Upper lobe of left lung (tissue), 6 donors: ENCODE data around the gene KLK14. TPM values are rescaled to one million over a fixed set of nuclear protein-coding genes. Genes with fewer than 3 reads are reported as not detected.
A peak's percentile ranks its signal among the peaks of the same experiment; 100 is the strongest.

ENCODE experiments used
- ATAC-seq, 2 donors: fragments of 200-7000 bp; cut with Tn5 transposase; one replicate each; pipeline ENCODE4 v1.9.1; 2022; ENCODE audit warnings: mild to moderate bottlenecking in 2 of 2, moderate library complexity in 2 of 2; ENCODE audit not compliant: low FRiP score in 2 of 2
- DNase-seq, 2 donors: peaks; one replicate each; pipeline ENCODE4 v3.0.0-alpha.2; 2019 to 2020
- H3K27ac ChIP-seq, 4 donors: fragments of 200-600 bp; sonication (generic); one replicate each; pipeline ENCODE4 v1.5.1; 2016 to 2019
- H3K27me3 ChIP-seq, 4 donors: fragments of 200-600 bp; sonication (generic); one replicate each; pipeline ENCODE4 v1.5.1; 2017 to 2019
- H3K36me3 ChIP-seq, 4 donors: fragments of 200-600 bp; sonication (generic); one replicate each; pipeline ENCODE4 v1.5.1; 2016 to 2019
- H3K4me1 ChIP-seq, 4 donors: fragments of 200-600 bp; sonication (generic); one replicate each; pipeline ENCODE4 v1.5.1; 2018 to 2019
- H3K4me3 ChIP-seq, 4 donors: fragments of 200-600 bp; sonication (generic); one replicate each; pipeline ENCODE4 v1.5.1; 2017 to 2019; ENCODE audit warnings: mild to moderate bottlenecking in 2 of 4, moderate library complexity in 1 of 4
- H3K9me3 ChIP-seq, 4 donors: fragments of 200-600 bp; sonication (generic); one replicate each; pipeline ENCODE4 v1.5.1; 2018 to 2019
- EP300 ChIP-seq, 4 donors: sonication (generic); formaldehyde crosslinking; IDR thresholded peaks; one replicate each; pipeline ENCODE4 v1.5.1; 2017; ENCODE audit warnings: antibody characterized with exemption in 4 of 4, control low read depth in 2 of 4
- POLR2A ChIP-seq, 4 donors: fragments of 450-650 bp; IDR thresholded peaks; one replicate each; pipeline ENCODE4 v1.5.1; 2016 to 2017; ENCODE audit warnings: antibody characterized with exemption in 4 of 4, mild to moderate bottlenecking in 2 of 4
- POLR2AphosphoS5 ChIP-seq, 2 donors: sonication (generic); formaldehyde crosslinking; IDR thresholded peaks; one replicate each; pipeline ENCODE4 v1.5.1; 2017; ENCODE audit warnings: antibody characterized with exemption in 2 of 2
- WGBS, 2 donors: methylation state at CpG; one replicate each; pipeline ENCODE4 v1.1.5; 2017 to 2018; 5-methylcytosine and 5-hydroxymethylcytosine counted together
- total RNA-seq, 6 donors: library from RNA; depleted of rRNA in 4 of 6; stranded (reverse); fragments of >200 nt in 4 of 6; gene quantifications; one replicate each; pipeline versions ENCODE4 v1.1.0 to v1.2.1, GENCODE V29; 2016 to 2021
- TF ChIP-seq, protein P1 (sequence below), 6 experiments: fragments of 450-650 bp in 4 of 6; fragments of 200-600 bp in 2 of 6; sonication (generic) in 2 of 6; IDR thresholded peaks; one replicate each; pipeline ENCODE4 v1.5.1; 2016 to 2019; ENCODE audit warnings: antibody characterized with exemption in 6 of 6
- donor health status: DM: no; HTN: no; CAD: no; lungs with moderate emphysema.
- donor health status: DM: no; HTN: yes; CAD: no; lungs with severe emphysema.

The KLK14 gene
- total RNA-seq, 6 donors from 2014 or later = 1.2 to 2.1 (median 2.0) TPM; not detected in 3

GRCh38 chr19:51031880-51032225 lies 50.8 kb downstream of the KLK14 start:
- WGBS, 2 donors = 90 to 93% methylated on average over 12 to 28 of the region's 28 CpGs
- H3K27me3 ChIP-seq = peaks cover 0 to 5% (median 0%) of the 10 kb centered on the region in 4 donors
- H3K4me1 ChIP-seq = no peaks in the 10 kb centered on the region
- no peak overlapping the region for H3K4me3 ChIP-seq
- no peak overlapping the region for H3K27ac ChIP-seq
- DNase-seq (peak in 1 of 2 donors; percentile 76), ATAC-seq (no peak)
- TF ChIP-seq POLR2AphosphoS5 (IDR thresholded peaks at IDR 0.05) = no peak
- TF ChIP-seq POLR2A (IDR thresholded peaks at IDR 0.05) = no peak
- TF ChIP-seq, protein P1, sequence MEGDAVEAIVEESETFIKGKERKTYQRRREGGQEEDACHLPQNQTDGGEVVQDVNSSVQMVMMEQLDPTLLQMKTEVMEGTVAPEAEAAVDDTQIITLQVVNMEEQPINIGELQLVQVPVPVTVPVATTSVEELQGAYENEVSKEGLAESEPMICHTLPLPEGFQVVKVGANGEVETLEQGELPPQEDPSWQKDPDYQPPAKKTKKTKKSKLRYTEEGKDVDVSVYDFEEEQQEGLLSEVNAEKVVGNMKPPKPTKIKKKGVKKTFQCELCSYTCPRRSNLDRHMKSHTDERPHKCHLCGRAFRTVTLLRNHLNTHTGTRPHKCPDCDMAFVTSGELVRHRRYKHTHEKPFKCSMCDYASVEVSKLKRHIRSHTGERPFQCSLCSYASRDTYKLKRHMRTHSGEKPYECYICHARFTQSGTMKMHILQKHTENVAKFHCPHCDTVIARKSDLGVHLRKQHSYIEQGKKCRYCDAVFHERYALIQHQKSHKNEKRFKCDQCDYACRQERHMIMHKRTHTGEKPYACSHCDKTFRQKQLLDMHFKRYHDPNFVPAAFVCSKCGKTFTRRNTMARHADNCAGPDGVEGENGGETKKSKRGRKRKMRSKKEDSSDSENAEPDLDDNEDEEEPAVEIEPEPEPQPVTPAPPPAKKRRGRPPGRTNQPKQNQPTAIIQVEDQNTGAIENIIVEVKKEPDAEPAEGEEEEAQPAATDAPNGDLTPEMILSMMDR (IDR thresholded peaks at IDR 0.05) = no peak
- H3K36me3 ChIP-seq = no peaks in the 10 kb centered on the region
- no peaks in the 10 kb centered on the region for H3K9me3 ChIP-seq

DNA sequence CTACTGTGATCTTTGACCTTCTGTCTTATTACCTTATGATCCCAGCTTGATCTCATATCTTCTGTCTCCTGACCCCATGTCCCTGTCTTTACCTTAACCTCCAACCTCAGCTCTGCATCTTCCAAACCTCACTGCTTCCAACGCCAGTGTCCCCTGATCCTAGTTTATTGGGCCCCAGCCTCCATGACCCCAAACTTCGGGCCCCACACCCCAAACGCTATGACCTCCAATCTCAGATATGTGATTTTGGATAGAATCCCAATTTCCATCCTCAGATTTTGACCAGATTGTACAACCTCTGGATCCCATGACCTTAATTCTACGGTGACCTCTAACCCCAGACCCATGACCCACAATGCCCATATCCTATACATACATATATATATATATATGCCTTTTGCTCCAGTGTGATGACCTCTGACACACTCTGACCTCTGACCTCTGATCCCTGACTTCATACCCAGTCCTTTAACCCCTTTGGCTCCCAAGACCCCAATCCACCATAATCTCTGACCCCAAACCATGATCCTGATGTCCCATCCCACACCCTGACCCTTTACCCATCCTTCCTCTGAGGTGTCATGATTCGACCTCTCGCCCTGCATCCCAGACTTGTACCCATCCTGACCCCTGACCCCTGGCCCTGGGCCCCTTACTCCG lies 51.3 kb downstream of the KLK14 start:
- WGBS, 2 donors = 84 to 86% methylated on average over 7 of the region's 7 CpGs
- no peaks in the 10 kb centered on the region for H3K4me1 ChIP-seq

DNA sequence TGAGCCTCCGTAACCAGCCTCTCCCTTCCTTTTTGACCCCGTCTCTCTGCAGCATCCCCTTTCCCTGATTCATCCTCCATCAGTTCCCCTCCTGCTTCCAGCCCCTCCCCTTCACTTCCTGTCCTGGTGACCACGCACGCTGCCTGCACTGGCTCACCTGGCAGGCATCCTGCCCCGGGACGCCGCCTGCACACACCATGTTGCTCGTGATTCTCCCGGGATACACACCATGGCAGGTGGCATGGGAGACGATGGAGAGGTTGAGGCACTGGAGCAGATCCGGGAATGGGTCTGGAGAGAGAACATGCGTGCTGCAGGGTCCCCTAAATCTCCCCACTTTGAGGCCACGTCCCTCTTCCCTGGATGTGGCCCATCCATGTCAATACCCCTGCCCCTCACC lies 52.1 kb downstream of the KLK14 start:
- DNase-seq (no peak), ATAC-seq (no peak)
- 70 to 74% methylated on average over 12 to 13 of the region's 13 CpGs for WGBS, 2 donors
- Histone ChIP-seq H3K27me3 (peaks cover 0 to 5% (median 2%) of the 10 kb centered on the region in 4 donors), H3K9me3 (no peaks in the 10 kb centered on the region), H3K4me1 (peaks cover 0 to under 1% (median 0%) of the 10 kb centered on the region in 4 donors), H3K27ac (no peak overlapping the region), H3K4me3 (no peak overlapping the region), H3K36me3 (no peaks in the 10 kb centered on the region)
- TF ChIP-seq POLR2A (IDR thresholded peaks at IDR 0.05) (no peak), POLR2AphosphoS5 (IDR thresholded peaks at IDR 0.05) (no peak), EP300 (IDR thresholded peaks at IDR 0.05) (no peak)
- TF ChIP-seq, protein P1 (IDR thresholded peaks at IDR 0.05) = no peak

More for the DNA sequence above, 51.3 kb downstream of the KLK14 start:
- DNase-seq = no peak
- Histone ChIP-seq H3K36me3 (no peaks in the 10 kb centered on the region), H3K4me3 (no peak overlapping the region), H3K27me3 (peaks cover 0 to 5% (median 1%) of the 10 kb centered on the region in 4 donors), H3K27ac (no peak overlapping the region), H3K9me3 (no peaks in the 10 kb centered on the region)
- TF ChIP-seq, protein P1 (IDR thresholded peaks at IDR 0.05) = no peak
- no peak for TF ChIP-seq POLR2A (IDR thresholded peaks at IDR 0.05)
- no peak for ATAC-seq

DNA sequence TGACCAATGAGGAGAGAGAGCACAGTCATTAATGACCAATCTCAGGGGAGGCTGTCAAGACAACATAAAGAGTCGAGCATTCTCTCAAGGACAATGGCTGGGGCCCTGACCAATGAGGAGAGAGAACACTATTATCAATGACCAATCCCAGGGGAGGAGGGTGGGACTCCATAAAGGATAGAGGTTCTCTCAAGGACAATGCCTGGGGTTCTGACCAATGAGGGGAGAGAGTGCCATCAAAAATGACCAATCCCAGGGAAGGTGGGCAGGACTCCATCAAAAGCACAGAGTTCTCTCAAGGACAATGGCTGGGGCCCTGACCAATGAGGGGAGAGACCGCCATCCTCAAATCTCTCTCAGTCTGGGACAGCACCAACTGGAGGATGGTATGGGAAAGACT lies 53.0 kb downstream of the KLK14 start:
- Histone ChIP-seq H3K36me3 (no peaks in the 10 kb centered on the region), H3K9me3 (no peaks in the 10 kb centered on the region), H3K4me3 (no peak overlapping the region), H3K27me3 (peaks cover 0 to 5% (median 2%) of the 10 kb centered on the region in 4 donors), H3K4me1 (peaks cover 0 to 3% (median 0%) of the 10 kb centered on the region in 4 donors), H3K27ac (no peak overlapping the region)
- ATAC-seq (no peak), DNase-seq (no peak)
- 65 to 88% methylated on average over 2 of the region's 2 CpGs for WGBS, 2 donors
- TF ChIP-seq, protein P1 (IDR thresholded peaks at IDR 0.05) = no peak
- TF ChIP-seq EP300 (IDR thresholded peaks at IDR 0.05) (no peak), POLR2A (IDR thresholded peaks at IDR 0.05) (no peak), POLR2AphosphoS5 (IDR thresholded peaks at IDR 0.05) (no peak)

Other genes starting within 250 kb of the KLK14 start
- not detected for gene KLK15, start 249.3 kb downstream of the KLK14 start, total RNA-seq
- under 1 TPM in 1 of 6 donors, not detected in 5; 0.33 TPM for gene KLK3, start 228.0 kb downstream of the KLK14 start, total RNA-seq
- not detected for gene KLK2, start 209.4 kb downstream of the KLK14 start, total RNA-seq
- gene KLK4, start 171.5 kb downstream of the KLK14 start, total RNA-seq = not detected
- under 1 TPM in 1 of 6 donors, not detected in 5; 0.74 TPM for gene KLK5, start 129.8 kb downstream of the KLK14 start, total RNA-seq
- gene KLK6, start 113.3 kb downstream of the KLK14 start, total RNA-seq = not detected
- 1 to 10 TPM in 1 of 6 donors, under 1 TPM in 1, not detected in 4; 0.30 to 1.1 TPM for gene KLK7, start 99.0 kb downstream of the KLK14 start, total RNA-seq
- not detected for gene KLK8, start 81.3 kb downstream of the KLK14 start, total RNA-seq
- 10 to 100 TPM in 3 of 6 donors, 1 to 10 TPM in 2, not detected in 1; 4.8 to 21.7 (median 18.6) TPM for gene KLK10, start 63.2 kb downstream of the KLK14 start, total RNA-seq
- gene KLK11, start 56.3 kb downstream of the KLK14 start, total RNA-seq = 10 to 100 TPM; 13.3 to 37.7 (median 22.9) TPM
- gene KLK12, start 47.9 kb downstream of the KLK14 start, total RNA-seq = 1 to 10 TPM in 1 of 6 donors, under 1 TPM in 1, not detected in 4; 0.54 to 2.0 TPM
- gene KLK13, start 17.8 kb downstream of the KLK14 start, total RNA-seq = 10 to 100 TPM in 1 of 6 donors, 1 to 10 TPM in 1, under 1 TPM in 2, not detected in 2; 0.54 to 24.1 (median 1.9) TPM
- 10 to 100 TPM in 5 of 6 donors, 1 to 10 TPM in 1; 9.5 to 23.0 (median 15.1) TPM for gene CTU1, start 25.5 kb upstream of the KLK14 start, total RNA-seq
- 10 to 100 TPM in 5 of 6 donors, 1 to 10 TPM in 1; 6.8 to 47.1 (median 24.6) TPM for gene SIGLEC9, start 42.0 kb upstream of the KLK14 start, total RNA-seq
- 10 to 100 TPM in 1 of 6 donors, 1 to 10 TPM in 5; 3.4 to 10.9 (median 8.1) TPM for gene SIGLEC7, start 59.4 kb upstream of the KLK14 start, total RNA-seq
- gene CD33, start 142.2 kb upstream of the KLK14 start, total RNA-seq = 10 to 100 TPM in 5 of 6 donors, 1 to 10 TPM in 1; 8.4 to 32.2 (median 21.6) TPM
- gene SIGLECL1, start 168.2 kb upstream of the KLK14 start, total RNA-seq = not detected
- under 1 TPM in 2 of 6 donors, not detected in 4; 0.09 to 0.10 TPM for gene IGLON5, start 228.8 kb upstream of the KLK14 start, total RNA-seq